A549 (cell line): ENCODE measurements around the gene APCDD1. TPM values are rescaled to one million over a fixed set of nuclear protein-coding genes. Genes with fewer than 3 reads are reported as not detected.

Experiments
- ATAC-seq, 2 experiments: fragments of 200-7000 bp in 1 of 2; fragments of >200 bp in 1 of 2; cut with Nextera tagmentation in 1 of 2; cut with Tn5 transposase in 1 of 2; 3 replicates each; pipeline versions ENCODE4 v1.8.0 to v1.9.1; 2018 to 2020; ENCODE audit warnings: mild to moderate bottlenecking in 1 of 2, moderate library complexity in 1 of 2
- CTCF ChIA-PET: fragments of 300-600 bp; sonication (Branson Sonifier 250); formaldehyde crosslinking; extraction: SDS; loops from one replicate; lab custom pipeline; 2021; ENCODE audit warnings: antibody characterized with exemption, inconsistent platforms; lab: Yijun Ruan, JAX
- POLR2A ChIA-PET: fragments of 350-600 bp; formaldehyde crosslinking; extraction: SDS; loops from one replicate; lab custom pipeline; 2021; ENCODE audit warnings: antibody characterized with exemption, inconsistent platforms; lab: Yijun Ruan, JAX
- DNase-seq, 2 experiments: peaks; one replicate each; pipeline versions ENCODE4 v3.0.0 to v3.0.0-alpha.2; 2011 to 2016; ENCODE audit warnings: low read depth in 1 of 2, low spot score in 1 of 2
- FAIRE-seq: peaks from 2 replicates; lab custom pipeline; 2011; peaks lifted over from hg19 to GRCh38; lab: Jason Lieb, UNC
- H3K27ac ChIP-seq, 2 experiments: fragments of >200 bp; sonication (Bioruptor Twin); formaldehyde crosslinking; 3 replicates each; pipeline ENCODE4 v1.5.1; 2016 to 2017
- H3K4me1 ChIP-seq: fragments of >200 bp; sonication (Bioruptor Twin); formaldehyde crosslinking; 3 replicates; pipeline ENCODE4 v1.6.1; 2016
- H3K4me2 ChIP-seq: fragments of >200 bp; sonication (Bioruptor Twin); formaldehyde crosslinking; 3 replicates; pipeline ENCODE4 v1.6.1; 2016
- H3K4me3 ChIP-seq: fragments of >200 bp; sonication (Bioruptor Twin); formaldehyde crosslinking; 3 replicates; pipeline ENCODE4 v1.5.1; 2016
- H3K9me3 ChIP-seq: fragments of >200 bp; sonication (Bioruptor Twin); formaldehyde crosslinking; 3 replicates; pipeline ENCODE4 v1.6.1; 2016
- BHLHE40 ChIP-seq: IDR thresholded peaks from 2 replicates; pipeline ENCODE4 v1.6.1; 2012; ENCODE audit warnings: low read depth, low read length, inconsistent platforms
- CBX8 ChIP-seq: fragments of 200-600 bp; sonication (generic); IDR thresholded peaks from 2 replicates; pipeline ENCODE4 v1.6.1; 2016
- CHD2 ChIP-seq: fragments of 150-350 bp; IDR thresholded peaks from 2 replicates; pipeline ENCODE4 v1.6.1; 2014; ENCODE audit warnings: low read length; ENCODE audit not compliant: partially characterized antibody
- CHD4 ChIP-seq: fragments of 200-600 bp; sonication (generic); IDR thresholded peaks from 2 replicates; pipeline ENCODE4 v1.6.1; 2016; ENCODE audit warnings: antibody characterized with exemption, mild to moderate bottlenecking, borderline replicate concordance
- FOSB ChIP-seq: fragments of 250-450 bp; sonication (Bioruptor Pico); IDR thresholded peaks from 2 replicates; pipeline ENCODE4 v1.5.0; 2020; ENCODE audit warnings: mild to moderate bottlenecking, moderate library complexity
- FOSL2 ChIP-seq, 2 experiments: fragments of 450-650 bp in 1 of 2; fragments of >200 bp in 1 of 2; sonication (Bioruptor Twin) in 1 of 2; formaldehyde crosslinking; IDR thresholded peaks; 2 replicates each; pipeline versions ENCODE4 v1.5.0 to v1.6.1; 2016 to 2020; ENCODE audit warnings: mild to moderate bottlenecking in 1 of 2, moderate library complexity in 1 of 2
- FOXS1 ChIP-seq: fragments of 250-450 bp; sonication (Bioruptor Pico); IDR thresholded peaks from 2 replicates; pipeline ENCODE4 v1.5.0; 2020; ENCODE audit warnings: mild to moderate bottlenecking, moderate library complexity
- GATA3 ChIP-seq: IDR thresholded peaks from 2 replicates; pipeline ENCODE4 v1.6.1; 2012; ENCODE audit warnings: borderline replicate concordance
- HDAC2 ChIP-seq: fragments of 200-600 bp; sonication (generic); IDR thresholded peaks from 2 replicates; pipeline ENCODE4 v1.6.1; 2016
- JUNB ChIP-seq: fragments of >200 bp; sonication (Bioruptor Twin); formaldehyde crosslinking; IDR thresholded peaks from 2 replicates; pipeline ENCODE4 v1.6.1; 2016
- KDM5A ChIP-seq: fragments of 200-600 bp; sonication (generic); IDR thresholded peaks from 2 replicates; pipeline ENCODE4 v1.6.1; 2016; ENCODE audit warnings: antibody characterized with exemption, mild to moderate bottlenecking
- MAZ ChIP-seq: fragments of 150-350 bp; IDR thresholded peaks from 2 replicates; pipeline ENCODE4 v1.6.1; 2014; ENCODE audit warnings: antibody characterized with exemption, low read depth, low read length, borderline replicate concordance
- NFE2L2 ChIP-seq: fragments of 150-350 bp; conservative IDR thresholded peaks from 2 replicates; pipeline ENCODE4 v1.6.1; 2014; ENCODE audit warnings: low read length
- NR3C1 ChIP-seq: fragments of >200 bp; sonication (Bioruptor Twin); formaldehyde crosslinking; IDR thresholded peaks from 3 replicates; pipeline ENCODE4 v1.6.1; 2017
- RAD21 ChIP-seq, 2 experiments: fragments of >200 bp in 1 of 2; sonication (Bioruptor Twin) in 1 of 2; formaldehyde crosslinking in 1 of 2; IDR thresholded peaks in 1 of 2; conservative IDR thresholded peaks in 1 of 2; 2 replicates in 1 of 2; 3 replicates in 1 of 2; pipeline ENCODE4 v1.6.1; 2012 to 2018; ENCODE audit warnings: inconsistent platforms in 1 of 2
- RARB ChIP-seq: fragments of 250-450 bp; sonication (Bioruptor Pico); IDR thresholded peaks from 2 replicates; pipeline ENCODE4 v1.8.0; 2021; ENCODE audit warnings: mild to moderate bottlenecking, moderate library complexity
- RCOR1 ChIP-seq: fragments of 150-350 bp; IDR thresholded peaks from 2 replicates; pipeline ENCODE4 v1.6.1; 2014; ENCODE audit warnings: antibody characterized with exemption, low read length, low read depth
- RFX5 ChIP-seq: fragments of 450-650 bp; IDR thresholded peaks from 2 replicates; pipeline ENCODE4 v1.7.1; 2014; ENCODE audit warnings: antibody characterized with exemption, mild to moderate bottlenecking, moderate library complexity
- RNF2 ChIP-seq: fragments of 200-600 bp; sonication (generic); IDR thresholded peaks from 2 replicates; pipeline ENCODE4 v1.6.1; 2016; ENCODE audit warnings: low read depth, mild to moderate bottlenecking, antibody characterized with exemption, moderate library complexity, borderline replicate concordance
- SMC3 ChIP-seq: fragments of >200 bp; sonication (Bioruptor Twin); formaldehyde crosslinking; IDR thresholded peaks from 3 replicates; pipeline ENCODE4 v1.6.1; 2018; ENCODE audit warnings: inconsistent platforms
- SREBF2 ChIP-seq: fragments of 450-650 bp; IDR thresholded peaks from 2 replicates; pipeline ENCODE4 v1.6.1; 2014; ENCODE audit warnings: mild to moderate bottlenecking, moderate library complexity
- TFCP2L1 ChIP-seq: fragments of 250-450 bp; sonication (Bioruptor Pico); IDR thresholded peaks from 2 replicates; pipeline ENCODE4 v1.5.0; 2021; ENCODE audit warnings: mild to moderate bottlenecking
- ZC3H11A ChIP-seq: fragments of 450-650 bp; IDR thresholded peaks from 2 replicates; pipeline ENCODE4 v1.6.1; 2014; ENCODE audit warnings: antibody characterized with exemption, mild to moderate bottlenecking
- ZSCAN20 ChIP-seq: fragments of 250-450 bp; sonication (Bioruptor Pico); IDR thresholded peaks from 2 replicates; pipeline ENCODE4 v1.8.0; 2022; ENCODE audit warnings: mild to moderate bottlenecking, moderate library complexity
- WGBS: methylation state at CpG from one replicate; pipeline ENCODE4 v1.1.6; 2017; ENCODE audit errors: missing lambda C conversion rate; 5-methylcytosine and 5-hydroxymethylcytosine counted together
- polyA plus RNA-seq, 4 experiments: library from polyadenylated mRNA; depleted of rRNA in 3 of 4; stranded (reverse); fragments of >200 nt; fragmentation: RNase III in 1 of 4; extraction: RNeasy Plus Mini Kit Qiagen cat#74134 plus additional on column Dnase treatment in 1 of 4; gene quantifications; 2 replicates in 3 of 4; 3 replicates in 1 of 4; pipeline ENCODE4 v1.2.3, GENCODE V29; 2011 to 2017
- TF ChIP-seq, protein P1 (sequence below): fragments of 250-450 bp; sonication (Bioruptor Pico); IDR thresholded peaks from 2 replicates; pipeline ENCODE4 v1.5.0; 2020; ENCODE audit warnings: low read depth, mild to moderate bottlenecking, moderate library complexity
- TF ChIP-seq, protein P2 (sequence below): fragments of 250-450 bp; sonication (Bioruptor Pico); IDR thresholded peaks from 2 replicates; pipeline ENCODE4 v1.5.0; 2021; ENCODE audit warnings: mild to moderate bottlenecking, moderate library complexity, borderline replicate concordance
- TF ChIP-seq, protein P3 (sequence below): fragments of >200 bp; sonication (Bioruptor Twin); formaldehyde crosslinking; IDR thresholded peaks from 3 replicates; pipeline ENCODE4 v1.5.1; 2016
- TF ChIP-seq, protein P4 (sequence below): fragments of >200 bp; sonication (Bioruptor Twin); formaldehyde crosslinking; IDR thresholded peaks from 2 replicates; pipeline ENCODE4 v1.6.1; 2016

APCDD1 gene
- polyA plus RNA-seq, 2 of the 4 experiments (the other 2 are of a cell fraction), result not detected

DNA sequence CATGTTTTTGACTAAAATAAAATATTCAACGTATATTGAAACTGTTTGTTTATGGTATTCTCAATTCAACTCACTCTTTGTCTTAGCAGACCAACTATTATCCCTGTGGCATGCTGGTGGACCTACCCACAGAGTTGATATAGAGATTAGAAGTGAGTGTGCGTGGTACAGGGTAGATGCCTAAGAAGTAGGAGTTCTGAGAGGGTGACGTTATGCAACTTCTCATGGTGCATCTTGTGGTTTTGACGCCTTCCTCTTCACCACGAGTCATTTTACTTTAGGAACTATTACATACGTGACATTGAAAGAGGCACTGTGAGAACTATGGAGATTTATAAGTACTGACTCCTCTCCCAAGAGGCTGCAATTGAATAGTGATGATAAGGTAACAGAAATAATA, 44.8 kb downstream of the APCDD1 start:
- no peaks in the 10 kb centered on the region for H3K4me1 ChIP-seq
- ChIA-PET POLR2A (no interaction called here), CTCF (no interaction called here)
- H3K4me3 ChIP-seq, result no peak overlapping the region
- no peak overlapping the region for H3K27ac ChIP-seq
- WGBS, result 23% methylated on average over 6 of the region's 6 CpGs
- TF ChIP-seq, protein P1, sequence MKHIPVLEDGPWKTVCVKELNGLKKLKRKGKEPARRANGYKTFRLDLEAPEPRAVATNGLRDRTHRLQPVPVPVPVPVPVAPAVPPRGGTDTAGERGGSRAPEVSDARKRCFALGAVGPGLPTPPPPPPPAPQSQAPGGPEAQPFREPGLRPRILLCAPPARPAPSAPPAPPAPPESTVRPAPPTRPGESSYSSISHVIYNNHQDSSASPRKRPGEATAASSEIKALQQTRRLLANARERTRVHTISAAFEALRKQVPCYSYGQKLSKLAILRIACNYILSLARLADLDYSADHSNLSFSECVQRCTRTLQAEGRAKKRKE (CRISPR knock-in tag), result no peak
- TF ChIP-seq CBX8 (no peak), RCOR1 (no peak), SMC3 (no peak), HDAC2 (no peak), ZC3H11A (no peak), FOXS1 (no peak), RNF2 (no peak), CHD2 (no peak), MAZ (no peak), BHLHE40 (no peak), CHD4 (no peak), RARB (CRISPR knock-in tag) (no peak), JUNB (no peak), KDM5A (no peak), RAD21 (conservative IDR thresholded peaks at IDR 0.05 in 1 of 2, IDR thresholded peaks at IDR 0.05 in 1 of 2) (no peak), NR3C1 (no peak), TFCP2L1 (CRISPR knock-in tag) (no peak)
- TF ChIP-seq, protein P2, sequence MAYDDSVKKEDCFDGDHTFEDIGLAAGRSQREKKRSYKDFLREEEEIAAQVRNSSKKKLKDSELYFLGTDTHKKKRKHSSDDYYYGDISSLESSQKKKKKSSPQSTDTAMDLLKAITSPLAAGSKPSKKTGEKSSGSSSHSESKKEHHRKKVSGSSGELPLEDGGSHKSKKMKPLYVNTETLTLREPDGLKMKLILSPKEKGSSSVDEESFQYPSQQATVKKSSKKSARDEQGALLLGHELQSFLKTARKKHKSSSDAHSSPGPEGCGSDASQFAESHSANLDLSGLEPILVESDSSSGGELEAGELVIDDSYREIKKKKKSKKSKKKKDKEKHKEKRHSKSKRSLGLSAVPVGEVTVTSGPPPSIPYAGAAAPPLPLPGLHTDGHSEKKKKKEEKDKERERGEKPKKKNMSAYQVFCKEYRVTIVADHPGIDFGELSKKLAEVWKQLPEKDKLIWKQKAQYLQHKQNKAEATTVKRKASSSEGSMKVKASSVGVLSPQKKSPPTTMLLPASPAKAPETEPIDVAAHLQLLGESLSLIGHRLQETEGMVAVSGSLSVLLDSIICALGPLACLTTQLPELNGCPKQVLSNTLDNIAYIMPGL (CRISPR knock-in tag), result no peak
- TF ChIP-seq, protein P3, sequence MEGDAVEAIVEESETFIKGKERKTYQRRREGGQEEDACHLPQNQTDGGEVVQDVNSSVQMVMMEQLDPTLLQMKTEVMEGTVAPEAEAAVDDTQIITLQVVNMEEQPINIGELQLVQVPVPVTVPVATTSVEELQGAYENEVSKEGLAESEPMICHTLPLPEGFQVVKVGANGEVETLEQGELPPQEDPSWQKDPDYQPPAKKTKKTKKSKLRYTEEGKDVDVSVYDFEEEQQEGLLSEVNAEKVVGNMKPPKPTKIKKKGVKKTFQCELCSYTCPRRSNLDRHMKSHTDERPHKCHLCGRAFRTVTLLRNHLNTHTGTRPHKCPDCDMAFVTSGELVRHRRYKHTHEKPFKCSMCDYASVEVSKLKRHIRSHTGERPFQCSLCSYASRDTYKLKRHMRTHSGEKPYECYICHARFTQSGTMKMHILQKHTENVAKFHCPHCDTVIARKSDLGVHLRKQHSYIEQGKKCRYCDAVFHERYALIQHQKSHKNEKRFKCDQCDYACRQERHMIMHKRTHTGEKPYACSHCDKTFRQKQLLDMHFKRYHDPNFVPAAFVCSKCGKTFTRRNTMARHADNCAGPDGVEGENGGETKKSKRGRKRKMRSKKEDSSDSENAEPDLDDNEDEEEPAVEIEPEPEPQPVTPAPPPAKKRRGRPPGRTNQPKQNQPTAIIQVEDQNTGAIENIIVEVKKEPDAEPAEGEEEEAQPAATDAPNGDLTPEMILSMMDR, result no peak
- FAIRE-seq (no peak), ATAC-seq (no peak), DNase-seq (no peak)
- H3K9me3 ChIP-seq, result no peaks in the 10 kb centered on the region
- H3K4me2 ChIP-seq, result no peak overlapping the region

DNA sequence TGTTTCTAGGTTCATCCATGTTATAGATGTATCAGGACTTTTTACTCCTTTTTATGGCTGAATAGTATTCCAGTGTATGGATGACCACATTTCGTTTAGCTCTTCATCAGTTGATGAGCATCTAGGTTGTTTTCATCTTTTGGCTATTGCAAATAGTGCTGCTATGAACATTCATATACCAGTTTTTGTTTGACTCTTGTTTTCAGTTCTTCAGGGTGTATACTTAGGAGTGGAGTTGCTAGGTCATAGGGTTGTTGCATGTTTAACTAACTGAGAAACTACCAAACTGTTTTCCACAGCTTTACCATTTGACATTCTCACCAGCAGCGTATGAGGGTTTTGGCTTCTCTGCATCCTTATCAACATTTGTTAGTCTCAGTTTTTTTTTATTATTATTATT, 45.6 kb downstream of the APCDD1 start:
- ATAC-seq (no peak), FAIRE-seq (no peak), DNase-seq (no peak)
- ChIA-PET CTCF (no interaction called here), POLR2A (no interaction called here)
- Histone ChIP-seq H3K9me3 (peaks cover 8% of the 10 kb centered on the region; the same call in 1 of the 3 replicates), H3K4me1 (no peaks in the 10 kb centered on the region), H3K4me3 (no peak overlapping the region)
- no peak for TF ChIP-seq CBX8
- TF ChIP-seq, protein P4, sequence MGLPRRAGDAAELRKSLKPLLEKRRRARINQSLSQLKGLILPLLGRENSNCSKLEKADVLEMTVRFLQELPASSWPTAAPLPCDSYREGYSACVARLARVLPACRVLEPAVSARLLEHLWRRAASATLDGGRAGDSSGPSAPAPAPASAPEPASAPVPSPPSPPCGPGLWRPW, result no peak
- TF ChIP-seq ZSCAN20 (CRISPR knock-in tag), result no peak
- no peak for TF ChIP-seq SREBF2
- no peak for TF ChIP-seq GATA3
- no peak for TF ChIP-seq FOSB (CRISPR knock-in tag)
- TF ChIP-seq FOSL2 (IDR thresholded peaks at IDR 0.05), result no peak
- TF ChIP-seq FOSL2 (CRISPR knock-in tag; IDR thresholded peaks at IDR 0.05), result no peak
- no peak for TF ChIP-seq NFE2L2
- TF ChIP-seq, protein P2 (CRISPR knock-in tag), result no peak
- TF ChIP-seq RFX5, result no peak
- TF ChIP-seq, all 56 proteins: peak for 0
- H3K27ac ChIP-seq, result no peak overlapping the region
- WGBS, result 15% methylated on average over 2 of the region's 2 CpGs
- no peak overlapping the region for H3K4me2 ChIP-seq
